Forelimb muscle (tissue), 1 donor: ENCODE data around the gene ANXA4. TPM values are rescaled to one million over a fixed set of nuclear protein-coding genes. Genes with fewer than 3 reads are reported as not detected.

Experiments used
- DNase-seq: peaks from one replicate; pipeline ENCODE4 v3.0.0-alpha.2; 2013; ENCODE audit warnings: low read depth
- polyA plus RNA-seq: library from polyadenylated mRNA; unstranded; fragments of 120-200 nt; gene quantifications from one replicate; pipeline ENCODE4 v1.2.1, GENCODE V29; 2013; ENCODE audit not compliant: insufficient read length

ANXA4 gene
- polyA plus RNA-seq, 1 donor, result 27.1 TPM

DNA sequence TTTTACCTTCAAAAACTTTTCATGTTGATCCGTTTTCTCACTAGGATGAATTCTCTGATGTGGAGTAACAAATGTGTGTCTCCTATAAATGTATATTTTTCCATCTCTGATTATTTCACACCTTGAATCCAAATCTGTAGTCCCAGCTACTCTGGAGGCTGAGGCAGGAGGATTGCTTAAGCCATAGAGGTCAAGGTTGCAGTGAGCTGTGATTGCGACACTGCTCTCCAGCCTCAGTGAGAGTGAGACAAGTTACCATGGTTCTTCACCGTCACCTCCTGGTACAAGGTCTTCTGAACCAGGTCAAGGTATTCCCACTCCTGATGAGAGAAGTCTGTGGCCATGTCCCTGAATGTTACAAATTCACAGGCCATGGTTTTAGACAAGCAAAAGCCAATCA is 102.6 kb downstream of the ANXA4 start:
- no peak for DNase-seq

- no peak for DNase-seq
These were observed 104.5 kb downstream of the ANXA4 start for GRCh38 chr2:69846182-69847067.

GRCh38 chr2:69847068-69847828 is 105.3 kb downstream of the ANXA4 start:
- DNase-seq, result no peak

DNA sequence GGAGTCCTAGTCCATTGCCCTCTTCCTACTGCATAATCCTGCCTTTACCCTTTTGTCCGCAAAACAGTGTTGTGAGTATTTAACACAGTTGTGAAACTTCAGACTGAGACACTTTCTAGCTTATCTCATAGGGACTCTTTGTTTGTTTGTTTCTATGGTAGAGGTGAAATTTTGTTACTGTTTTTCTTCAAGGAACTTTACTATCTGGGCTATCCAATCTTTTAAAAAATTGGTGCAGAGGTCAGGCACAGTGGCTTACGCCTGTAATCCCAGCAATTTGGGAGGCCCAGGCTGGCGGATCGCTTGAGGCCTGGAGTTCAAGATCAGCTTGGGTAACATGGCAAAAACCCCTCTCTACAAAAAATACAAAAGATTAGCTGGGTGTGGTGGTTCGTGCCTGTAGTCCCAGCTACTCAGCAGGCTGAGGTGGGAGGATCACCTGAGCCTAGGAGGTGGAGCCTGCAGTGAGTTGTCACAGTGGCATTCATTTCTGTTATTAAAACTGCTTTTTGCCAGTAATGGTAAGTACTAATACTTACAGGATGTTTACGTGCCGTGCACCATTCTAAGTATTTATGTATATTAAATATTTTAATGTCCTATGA is 106.4 kb downstream of the ANXA4 start:
- DNase-seq, result no peak

GRCh38 chr2:69858261-69858660 is 116.3 kb downstream of the ANXA4 start:
- no peak for DNase-seq

GRCh38 chr2:69863298-69863697 is 121.4 kb downstream of the ANXA4 start:
- DNase-seq, result no peak

Other genes with a start within 250 kb of the ANXA4 start
- 11.9 TPM for gene AAK1, start 98.4 kb upstream of the ANXA4 start, polyA plus RNA-seq
- 8.8 TPM for gene GMCL1, start 87.5 kb downstream of the ANXA4 start, polyA plus RNA-seq
- 66.9 TPM for gene SNRNP27, start 151.8 kb downstream of the ANXA4 start, polyA plus RNA-seq
- gene MXD1, start 173.0 kb downstream of the ANXA4 start, polyA plus RNA-seq, result 4.7 TPM
- gene ASPRV1, start 219.5 kb downstream of the ANXA4 start, polyA plus RNA-seq, result 2.9 TPM